Measurements from ENCODE around the gene OSBPL1A.

DNA sequence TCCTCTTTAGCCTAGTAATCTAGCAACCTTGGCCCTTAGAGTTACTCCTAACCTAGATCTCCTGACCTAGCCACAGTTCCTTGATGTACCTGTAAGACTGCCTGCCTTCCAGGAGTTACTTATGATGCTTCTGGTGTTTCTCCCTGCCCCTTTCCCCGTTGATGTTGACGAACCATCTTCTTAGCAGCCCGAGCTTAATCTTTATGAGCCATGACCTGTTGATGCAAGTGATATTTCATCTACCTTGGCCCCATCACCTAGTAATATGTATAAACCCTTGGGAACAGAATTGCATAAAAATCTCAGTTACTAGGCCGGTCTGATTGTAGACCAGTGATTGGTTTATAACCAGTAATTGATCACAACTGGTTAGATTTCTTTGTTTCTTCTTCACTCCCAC lies 31.6 kb upstream of the OSBPL1A start:
- TF ChIP-seq, protein P1, sequence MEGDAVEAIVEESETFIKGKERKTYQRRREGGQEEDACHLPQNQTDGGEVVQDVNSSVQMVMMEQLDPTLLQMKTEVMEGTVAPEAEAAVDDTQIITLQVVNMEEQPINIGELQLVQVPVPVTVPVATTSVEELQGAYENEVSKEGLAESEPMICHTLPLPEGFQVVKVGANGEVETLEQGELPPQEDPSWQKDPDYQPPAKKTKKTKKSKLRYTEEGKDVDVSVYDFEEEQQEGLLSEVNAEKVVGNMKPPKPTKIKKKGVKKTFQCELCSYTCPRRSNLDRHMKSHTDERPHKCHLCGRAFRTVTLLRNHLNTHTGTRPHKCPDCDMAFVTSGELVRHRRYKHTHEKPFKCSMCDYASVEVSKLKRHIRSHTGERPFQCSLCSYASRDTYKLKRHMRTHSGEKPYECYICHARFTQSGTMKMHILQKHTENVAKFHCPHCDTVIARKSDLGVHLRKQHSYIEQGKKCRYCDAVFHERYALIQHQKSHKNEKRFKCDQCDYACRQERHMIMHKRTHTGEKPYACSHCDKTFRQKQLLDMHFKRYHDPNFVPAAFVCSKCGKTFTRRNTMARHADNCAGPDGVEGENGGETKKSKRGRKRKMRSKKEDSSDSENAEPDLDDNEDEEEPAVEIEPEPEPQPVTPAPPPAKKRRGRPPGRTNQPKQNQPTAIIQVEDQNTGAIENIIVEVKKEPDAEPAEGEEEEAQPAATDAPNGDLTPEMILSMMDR (IDR thresholded peaks at IDR 0.05; ENCODE audit: poor library complexity): no peak
- no peak for TF ChIP-seq EZH2 (IDR thresholded peaks at IDR 0.05; ENCODE audit: borderline replicate concordance)
- TF ChIP-seq EZH2phosphoT487 (IDR thresholded peaks at IDR 0.05; ENCODE audit: low read depth, severe bottlenecking, unreplicated experiment): no peak
